ENCODE measurements around the gene DHX57.

Gene DHX57

GRCh38 chr2:38750011-38750890, 125.5 kb downstream of the DHX57 start:
- peak; percentile 35 for DNase-seq (ENCODE audit: low spot score)

- no peak for DNase-seq (ENCODE audit: low spot score)
Observed at GRCh38 chr2:38748943-38749804, 126.6 kb downstream of the DHX57 start.

GRCh38 chr2:38748391-38748790, 127.3 kb downstream of the DHX57 start:
- DNase-seq (ENCODE audit: low spot score), result peak; percentile 19

- peak; percentile 17 for DNase-seq (ENCODE audit: low spot score)
Observed at GRCh38 chr2:38747819-38748218, 127.9 kb downstream of the DHX57 start.

Data from NAMALWA (cell line).